Endometrial microvascular endothelial cells (primary cell): Measurements from ENCODE around the gene ZFY. TPM values are rescaled to one million over a fixed set of nuclear protein-coding genes. Genes with fewer than 3 reads are reported as not detected.

Source experiments
- in situ Hi-C: cut with HindIII; loops from 2 replicates; pipeline ENCODE4 v1.10.0; 2017; ENCODE audit warnings: low sequenced_read_pairs, low pct_unique_long_range_greater_than_20kb; ENCODE audit errors: inconsistent ontology term
- total RNA-seq: library from RNA; depleted of rRNA; stranded (reverse); fragments of >200 nt; gene quantifications from one replicate; pipeline ENCODE4 v1.2.3, GENCODE V29; 2015; ENCODE audit errors: inconsistent ontology term

Gene ZFY
- not detected for total RNA-seq

GRCh38 chrY:2934861-2935715 is at the start of gene ZFY:
Gene ZFY, plus strand, starts transcription at chrY:2935381. Its CDS starts 18,556 bp downstream, at chrY:2953937.
- in situ Hi-C loops, result no loop called here

DNA sequence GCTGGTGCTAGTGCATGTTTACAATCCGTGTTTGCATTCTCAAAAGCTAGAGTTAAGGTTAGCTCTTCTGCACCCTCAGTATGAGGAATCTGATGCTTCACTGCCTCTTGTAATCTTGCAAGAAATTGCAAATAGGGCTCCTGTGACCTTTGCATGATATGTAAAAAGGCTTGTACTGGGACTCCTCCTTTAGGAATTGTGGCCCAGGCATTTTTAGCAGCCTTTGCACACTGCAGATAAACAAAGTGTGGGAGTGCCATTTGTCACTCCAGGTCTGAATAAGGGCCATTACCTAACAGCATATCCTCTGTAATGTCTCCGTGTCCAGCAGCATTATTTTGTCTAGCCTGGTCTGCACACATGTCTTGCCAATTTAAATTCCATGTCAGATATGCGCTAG is 49.3 kb upstream of the ZFY start:
- in situ Hi-C loops, result no loop called here

- in situ Hi-C loops, result no loop called here
These were observed 47.8 kb upstream of the ZFY start for GRCh38 chrY:2887386-2887785.

GRCh38 chrY:2887955-2888354 is 47.2 kb upstream of the ZFY start:
- in situ Hi-C loops, result no loop called here

GRCh38 chrY:2893471-2893870 is 41.7 kb upstream of the ZFY start:
- in situ Hi-C loops, result no loop called here

GRCh38 chrY:2896050-2896449 is 39.1 kb upstream of the ZFY start:
- in situ Hi-C loops, result no loop called here

DNA sequence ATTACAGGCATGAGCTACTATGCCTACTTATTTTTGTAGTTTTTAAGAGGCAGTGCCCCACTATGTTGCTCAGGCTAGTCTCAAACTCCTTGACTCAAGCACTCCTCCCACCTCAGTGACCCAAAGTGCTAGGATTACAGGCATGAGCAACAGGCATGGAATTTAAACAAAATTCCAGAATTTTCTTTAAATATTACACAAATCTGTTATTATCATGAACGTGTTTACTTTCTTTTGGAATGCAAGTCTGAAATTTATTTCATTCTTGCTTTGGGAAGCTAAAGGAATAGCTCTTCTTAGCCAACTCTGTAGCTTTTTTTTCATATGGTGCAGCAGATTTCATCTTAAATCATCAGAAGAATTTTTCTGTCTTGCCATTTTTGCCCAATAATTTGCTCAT is 27.8 kb upstream of the ZFY start:
- in situ Hi-C loops, result no loop called here

DNA sequence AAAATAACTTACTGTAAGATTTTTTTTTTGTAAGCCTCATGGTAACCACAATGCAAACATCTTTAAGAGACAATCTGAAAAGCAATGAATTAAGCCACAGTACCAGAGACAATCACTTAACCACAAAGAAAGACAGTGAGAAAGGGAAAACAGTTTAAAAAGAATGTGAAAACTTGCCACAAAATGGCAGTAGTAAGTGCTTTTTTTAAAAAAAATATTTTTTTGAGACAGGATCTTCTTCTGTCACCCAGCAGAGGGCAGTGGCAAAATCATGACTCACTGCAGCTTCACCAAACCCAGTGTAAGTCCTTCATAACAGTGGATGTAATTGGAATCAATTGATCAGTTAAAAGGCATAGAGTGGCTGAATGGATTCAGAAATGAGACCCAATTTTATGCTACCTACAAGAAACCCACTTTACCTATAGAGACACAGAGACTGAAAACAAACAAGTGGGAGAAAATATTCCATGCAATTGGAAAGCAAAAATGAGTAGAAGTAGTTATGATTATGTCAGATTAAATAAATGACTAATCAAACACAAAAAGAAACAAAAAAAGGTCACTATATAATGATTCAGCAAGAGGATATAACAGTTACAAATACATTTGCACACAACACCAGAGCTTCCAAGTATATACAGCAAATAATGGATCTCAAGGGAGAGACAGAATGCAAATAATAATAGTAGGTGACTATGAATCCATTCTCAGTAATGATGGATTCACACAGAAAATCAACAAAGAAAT is 21.9 kb upstream of the ZFY start:
- in situ Hi-C loops, result no loop called here

- in situ Hi-C loops, result no loop called here
These were observed 1.1 kb upstream of the ZFY start for GRCh38 chrY:2934078-2934477.

- in situ Hi-C loops, result no loop called here
These were observed 695 bp downstream of the ZFY start for GRCh38 chrY:2935716-2936435.

- in situ Hi-C loops, result no loop called here
These were observed 1.2 kb downstream of the ZFY start for GRCh38 chrY:2936436-2936750.

- in situ Hi-C loops, result no loop called here
These were observed 2.0 kb downstream of the ZFY start for GRCh38 chrY:2937149-2937548.

DNA sequence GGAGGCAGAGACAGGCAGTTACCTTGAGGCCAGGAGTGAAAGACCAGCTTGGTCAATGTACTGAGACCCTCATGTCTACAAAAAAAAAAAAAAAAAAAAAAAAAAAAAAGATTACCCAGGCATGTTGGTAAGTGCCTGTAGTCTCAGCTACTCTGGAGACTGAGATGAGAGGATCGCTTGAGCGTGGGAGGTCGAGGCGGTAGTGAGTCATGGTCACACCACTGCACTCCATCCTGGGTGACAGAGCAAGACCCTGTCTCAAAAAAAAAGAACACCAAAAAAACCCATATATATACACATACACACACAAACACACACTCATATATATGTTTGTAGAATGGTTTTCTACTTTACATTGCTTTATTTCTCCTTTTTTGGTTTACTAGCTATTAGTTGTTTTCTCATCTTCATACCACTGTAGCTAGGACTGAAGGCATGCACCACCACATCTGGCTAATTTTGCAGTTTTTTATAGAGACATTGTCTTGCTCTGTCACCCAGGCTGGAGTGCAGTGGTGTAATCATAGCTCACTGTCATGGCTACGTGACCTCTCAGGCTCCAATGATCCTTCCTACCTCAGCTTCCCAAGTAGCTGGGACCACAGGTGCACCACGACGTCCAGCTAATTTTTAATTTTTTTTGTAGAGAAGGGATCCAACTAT is 14.5 kb downstream of the ZFY start:
- in situ Hi-C loops, result no loop called here

DNA sequence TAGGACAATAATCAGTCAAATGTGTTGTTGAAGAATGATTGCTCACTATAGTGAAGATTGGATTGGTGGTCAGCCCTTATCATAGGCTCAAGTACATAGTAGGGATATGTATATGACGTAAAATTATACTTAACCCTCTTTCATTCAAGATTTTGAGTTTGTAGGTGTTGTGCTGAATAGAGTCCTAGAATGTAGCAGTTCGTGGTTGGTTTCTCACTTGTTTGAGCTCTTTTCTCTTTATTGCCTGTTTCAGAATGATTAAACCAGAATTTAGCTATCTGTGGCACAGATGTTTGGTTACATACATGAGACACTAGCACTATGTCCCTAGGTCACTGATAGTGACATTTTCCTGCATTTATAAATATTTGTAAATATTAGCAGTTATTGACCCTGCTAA is 15.5 kb downstream of the ZFY start:
- in situ Hi-C loops, result no loop called here

DNA sequence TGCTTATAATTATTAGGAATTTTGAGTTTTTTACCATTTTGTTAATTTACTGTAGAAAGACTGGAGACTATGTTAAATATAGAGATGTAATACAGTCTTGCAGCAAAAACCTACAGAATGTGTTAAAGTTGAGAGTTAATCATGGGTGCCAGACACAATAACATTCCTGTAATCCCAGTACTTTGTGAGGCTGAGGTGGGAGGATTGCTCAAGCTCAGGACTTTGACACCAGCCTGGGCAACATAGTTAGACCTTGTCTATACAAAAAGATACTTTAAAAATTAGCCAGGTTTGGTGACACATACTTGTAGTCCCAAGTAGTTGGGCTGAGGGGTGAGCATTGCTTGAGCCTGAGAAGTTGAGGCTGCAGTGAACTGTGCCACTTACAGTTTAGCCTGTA is 17.7 kb downstream of the ZFY start:
- in situ Hi-C loops, result no loop called here

- in situ Hi-C loops, result no loop called here
These were observed 19.6 kb downstream of the ZFY start for GRCh38 chrY:2954735-2955134.

DNA sequence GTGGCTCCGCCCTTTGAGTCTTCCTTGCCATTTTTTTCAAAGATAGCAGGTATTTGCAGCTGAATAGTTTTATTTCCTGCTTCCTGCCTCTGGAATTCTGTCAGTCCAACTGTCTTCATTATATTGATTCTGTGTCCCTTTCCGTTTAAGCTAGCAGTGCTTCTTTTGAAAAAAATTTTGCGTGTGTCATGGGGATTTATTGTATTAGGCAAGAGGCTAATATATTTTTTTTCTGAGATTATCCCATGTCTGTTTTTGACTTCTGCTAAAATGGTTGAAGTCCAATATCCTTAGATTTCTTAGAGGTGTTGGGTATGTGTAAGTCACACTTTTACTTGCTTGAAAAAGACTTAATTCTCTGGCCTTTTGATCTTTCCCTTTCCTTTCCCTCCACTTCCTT is 20.4 kb downstream of the ZFY start:
- in situ Hi-C loops, result no loop called here

DNA sequence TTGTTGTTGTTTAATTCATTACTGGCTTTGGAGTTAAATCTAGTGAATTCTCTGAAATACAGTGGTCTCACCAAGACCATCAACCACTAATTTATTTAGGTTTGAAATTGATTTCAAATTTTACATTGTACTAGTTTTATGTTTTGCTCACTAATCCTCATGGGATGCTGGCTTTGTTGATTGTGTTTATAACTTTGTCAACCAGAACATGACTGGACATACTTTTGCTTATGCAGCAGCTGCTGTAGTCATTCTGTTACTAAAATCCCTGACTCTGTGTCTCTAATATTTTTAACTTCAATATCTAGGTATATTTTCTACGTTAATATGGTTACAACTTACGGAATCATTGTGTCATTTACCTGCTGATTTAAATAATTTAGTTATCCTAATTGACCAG is 26.9 kb downstream of the ZFY start:
- in situ Hi-C loops, result no loop called here

GRCh38 chrY:2964814-2965213 is 29.6 kb downstream of the ZFY start:
- in situ Hi-C loops, result no loop called here
